Measurements from ENCODE around the gene MAML2.

The MAML2 gene

DNA sequence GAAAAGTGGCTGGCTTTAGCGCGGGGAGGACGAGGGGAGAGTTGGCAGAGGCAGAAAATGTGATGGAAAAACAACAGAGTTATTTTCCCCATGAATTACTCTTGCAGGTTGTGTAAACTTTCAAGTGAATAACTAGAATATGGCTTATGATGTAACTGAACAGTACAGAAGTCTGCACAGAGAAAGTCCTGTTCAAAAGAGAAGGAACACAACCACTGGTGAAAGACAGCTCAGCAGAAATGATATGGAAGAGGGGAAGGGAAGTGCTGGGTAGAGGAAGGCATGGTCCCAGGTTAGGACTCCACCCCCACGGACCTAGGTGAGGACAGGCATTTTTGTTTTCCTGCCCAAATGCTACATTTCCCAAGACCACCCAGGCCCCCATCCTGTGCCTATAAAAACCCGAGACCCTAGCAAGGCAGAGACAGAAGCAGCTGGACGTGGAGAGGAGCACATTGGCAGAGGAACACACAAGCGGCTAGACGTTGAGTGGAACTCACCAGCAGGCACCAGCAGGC is 77.7 kb downstream of the MAML2 start:
- DNase-seq: no peak

DNA sequence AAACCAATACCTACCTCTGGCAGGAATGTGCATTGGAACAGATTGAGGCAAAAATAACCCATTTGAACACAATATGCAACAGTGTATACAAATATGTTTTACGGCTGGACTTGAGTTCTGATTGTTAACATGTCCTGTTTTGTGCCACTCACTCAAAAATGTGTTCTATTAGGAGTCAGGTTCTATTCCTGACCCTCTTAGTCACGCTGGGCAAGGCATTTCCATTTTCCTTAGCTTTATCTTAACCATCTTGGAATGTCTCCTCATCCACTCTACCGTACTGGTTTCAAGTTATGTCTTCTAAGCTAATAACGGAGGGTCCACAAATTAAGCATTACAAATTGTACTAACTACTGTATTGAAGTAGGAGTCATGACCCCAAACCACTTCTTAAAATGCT is 78.6 kb downstream of the MAML2 start:
- DNase-seq: no peak

GRCh38 chr11:96263238-96263763 is 79.7 kb downstream of the MAML2 start:
- DNase-seq: peak; percentile 26

DNA sequence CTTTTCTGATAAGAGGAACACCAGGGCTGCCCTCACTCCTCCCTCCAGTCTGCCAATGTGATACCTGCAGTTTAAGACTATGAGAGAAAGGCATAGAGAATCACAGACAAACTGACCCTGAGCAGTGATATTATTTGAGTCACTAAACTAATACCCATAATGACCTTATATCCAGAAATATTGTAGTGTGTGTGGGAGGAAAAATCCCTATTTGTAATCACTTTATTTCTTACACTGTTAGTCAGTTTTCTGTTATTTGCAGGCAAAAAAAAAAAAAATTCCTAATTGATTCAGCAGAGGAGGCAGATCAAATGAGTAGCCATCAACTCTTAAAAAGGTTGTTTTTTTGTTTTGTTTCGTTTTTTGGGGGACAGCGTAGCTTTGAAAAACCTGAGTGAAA is 82.5 kb downstream of the MAML2 start:
- DNase-seq: no peak

DNA sequence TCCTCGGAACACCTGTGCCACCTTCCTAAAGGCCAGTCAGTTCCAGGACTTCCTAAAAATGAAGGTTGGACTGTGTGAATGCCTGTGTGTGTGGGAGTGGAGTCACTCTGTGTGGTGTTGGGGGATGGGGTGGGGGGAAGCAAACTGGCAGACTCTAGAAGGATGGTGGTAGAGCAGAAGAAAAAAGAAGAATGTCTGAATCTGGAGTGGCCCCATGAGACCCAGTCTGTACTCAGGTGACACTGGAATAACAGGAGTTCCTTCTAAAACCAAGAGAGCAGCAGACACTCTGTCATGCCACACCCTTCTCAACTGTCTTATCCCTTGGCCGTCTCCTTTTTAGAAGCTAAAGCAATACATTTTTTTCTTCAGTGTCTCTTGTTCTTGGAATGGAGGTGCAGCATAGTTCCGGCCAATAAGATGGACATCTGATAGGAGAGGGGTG is 82.9 kb downstream of the MAML2 start:
- DNase-seq: no peak

- DNase-seq: no peak
These were observed 83.7 kb downstream of the MAML2 start for GRCh38 chr11:96259134-96259830.

- DNase-seq: peak; percentile 69
These were observed 84.7 kb downstream of the MAML2 start for GRCh38 chr11:96257972-96258934.

GRCh38 chr11:96257036-96257435 is 86.0 kb downstream of the MAML2 start:
- no peak for DNase-seq

DNA sequence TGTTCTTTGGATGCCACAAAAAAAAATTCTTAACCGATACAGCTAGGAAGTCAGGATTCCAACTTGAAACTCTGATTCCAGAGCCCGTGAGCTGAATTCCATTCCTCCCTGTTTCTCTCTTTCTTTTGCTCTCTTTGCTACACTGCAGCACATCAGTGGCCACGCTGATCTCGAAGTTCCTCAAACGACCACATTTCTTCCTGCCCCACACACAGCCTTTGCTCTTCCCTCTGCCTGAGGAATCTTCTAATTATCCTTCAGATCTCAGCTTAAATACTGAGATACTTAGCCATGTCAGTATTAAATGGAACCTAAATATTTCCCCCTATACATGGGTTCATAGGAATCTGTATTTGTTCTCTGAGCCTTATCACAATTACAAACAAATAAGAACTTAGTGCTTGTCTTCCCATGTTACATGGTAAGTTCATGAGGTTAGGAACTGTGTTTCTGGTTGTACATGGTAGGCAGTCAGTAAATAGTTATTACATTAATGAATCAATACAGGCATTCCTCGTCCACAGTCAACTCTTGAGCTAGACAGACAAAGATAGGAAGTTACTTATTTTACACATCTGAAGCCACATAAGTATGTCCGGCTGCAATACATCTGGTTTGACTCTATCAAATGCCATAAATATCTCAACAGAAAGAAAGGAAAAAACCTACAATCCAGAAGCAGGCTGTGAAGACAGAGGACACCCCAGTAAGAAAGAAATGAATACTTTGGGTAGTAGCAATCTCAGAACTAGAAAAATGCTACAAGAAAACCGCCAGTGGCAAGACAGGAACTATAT is 86.6 kb downstream of the MAML2 start:
- DNase-seq: no peak

GRCh38 chr11:96254854-96255253 is 88.1 kb downstream of the MAML2 start:
- DNase-seq: no peak

DNA sequence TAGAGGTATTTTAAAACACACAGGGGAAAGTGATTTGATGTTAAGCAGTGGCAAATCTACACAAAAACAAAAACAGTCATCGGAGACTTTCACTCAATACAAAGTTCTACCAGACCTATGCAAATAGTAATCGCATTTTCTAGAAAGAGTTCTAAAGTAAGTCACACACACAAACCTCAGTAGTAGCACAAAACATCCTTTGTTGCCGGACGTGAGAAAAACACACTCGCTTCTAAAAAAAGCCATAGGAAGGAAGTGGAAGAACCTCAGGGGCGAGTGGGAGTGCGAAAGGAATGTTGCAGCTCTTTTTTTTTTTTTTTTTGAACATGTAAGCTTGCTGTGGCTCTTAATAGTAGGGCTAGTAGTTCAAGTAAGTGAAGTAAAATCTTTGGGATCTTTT is 88.9 kb downstream of the MAML2 start:
- DNase-seq: peak; percentile 61

DNA sequence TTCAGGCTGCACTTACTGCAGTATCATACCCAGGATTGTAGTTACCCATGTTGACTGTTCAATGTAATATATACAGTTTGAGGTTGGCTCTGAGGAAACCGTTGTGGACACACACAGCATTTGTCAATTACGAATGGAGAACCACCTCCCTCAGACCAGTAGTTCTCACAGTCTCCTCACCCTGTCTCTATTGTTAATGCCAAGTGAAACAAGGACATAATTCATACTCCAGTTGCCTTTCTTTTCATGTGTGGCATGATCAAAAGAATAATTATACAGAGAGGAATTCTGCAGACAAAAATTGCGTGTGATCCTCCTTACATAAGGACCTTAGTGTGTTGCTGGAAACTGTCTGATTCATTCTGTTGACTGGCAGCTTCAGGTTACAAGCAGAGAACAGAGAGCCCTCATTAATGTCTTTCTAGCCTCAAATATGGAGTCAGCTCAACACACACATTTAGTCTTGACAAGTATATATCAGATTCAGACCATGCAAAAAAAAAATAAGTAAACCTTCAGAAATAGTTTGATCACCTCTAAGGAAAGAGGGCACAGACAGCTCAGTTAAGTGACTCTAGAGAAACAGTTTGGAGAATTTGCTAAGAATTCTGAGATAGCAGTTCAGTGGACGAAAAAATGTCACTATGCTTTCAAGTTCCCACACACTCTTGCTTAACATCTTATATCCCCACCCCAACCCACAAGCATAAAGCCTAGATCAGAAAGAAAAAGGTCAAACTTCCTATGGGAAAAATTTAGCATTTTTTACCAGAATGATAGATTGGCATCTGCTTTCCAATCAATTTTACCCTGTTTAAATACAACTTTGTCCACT is 96.1 kb downstream of the MAML2 start:
- DNase-seq: no peak

- DNase-seq: peak; percentile 77
These were observed 99.9 kb downstream of the MAML2 start for GRCh38 chr11:96242971-96243647.

DNA sequence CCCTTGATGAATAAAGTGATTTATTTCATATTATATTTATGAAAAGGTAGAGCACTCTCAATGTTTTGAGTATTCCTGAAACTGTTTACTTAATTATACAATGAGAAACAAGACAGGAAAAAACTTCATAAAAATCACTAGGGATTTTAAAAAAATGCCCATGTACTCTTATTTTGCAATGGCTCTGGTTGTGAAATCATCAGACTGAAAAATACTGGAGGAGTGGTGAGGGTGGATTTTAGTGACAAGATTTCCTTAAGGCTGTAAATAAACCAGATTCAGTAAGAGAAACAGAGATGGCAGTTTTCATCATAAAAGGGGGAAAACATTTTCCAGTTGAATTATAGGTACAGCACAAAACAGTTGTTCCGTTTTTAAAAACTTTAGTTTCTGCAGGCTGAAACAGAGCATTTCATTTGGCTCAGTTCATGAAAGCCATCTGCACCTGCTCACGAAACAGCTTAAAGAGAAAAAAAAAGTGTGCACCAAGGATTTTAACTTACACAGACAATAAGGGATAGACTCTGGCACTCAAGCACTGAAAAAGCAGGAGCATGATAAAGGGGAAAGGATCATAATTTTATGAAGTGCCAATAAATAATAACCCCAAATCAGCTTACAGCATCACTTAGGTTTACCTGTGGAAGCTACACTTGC is 100.7 kb downstream of the MAML2 start:
- no peak for DNase-seq

DNA sequence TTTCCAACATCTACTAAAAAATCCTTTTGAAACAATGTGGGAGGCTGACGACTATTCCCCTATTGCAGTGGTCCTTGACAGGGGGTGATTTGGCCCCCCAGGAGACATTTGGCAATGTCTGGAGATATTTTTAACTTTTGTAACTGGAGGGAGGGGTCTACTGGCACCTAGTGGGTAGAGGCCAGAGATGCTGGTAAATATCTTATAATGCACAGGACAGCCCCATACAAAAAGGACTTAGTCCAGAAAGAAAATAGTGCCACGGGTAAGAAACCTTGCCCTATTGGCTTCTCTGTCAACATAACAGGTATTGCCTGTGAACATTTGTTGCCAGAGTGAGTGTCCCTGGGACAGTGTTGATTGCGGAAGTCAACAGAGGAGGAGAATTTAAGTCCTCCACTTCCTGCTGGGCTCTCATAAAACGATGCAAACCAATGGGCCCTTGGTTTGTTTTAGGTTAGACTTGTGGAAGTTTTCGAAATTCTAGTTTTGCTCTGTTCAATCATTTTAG is 101.6 kb downstream of the MAML2 start:
- DNase-seq: no peak

DNA sequence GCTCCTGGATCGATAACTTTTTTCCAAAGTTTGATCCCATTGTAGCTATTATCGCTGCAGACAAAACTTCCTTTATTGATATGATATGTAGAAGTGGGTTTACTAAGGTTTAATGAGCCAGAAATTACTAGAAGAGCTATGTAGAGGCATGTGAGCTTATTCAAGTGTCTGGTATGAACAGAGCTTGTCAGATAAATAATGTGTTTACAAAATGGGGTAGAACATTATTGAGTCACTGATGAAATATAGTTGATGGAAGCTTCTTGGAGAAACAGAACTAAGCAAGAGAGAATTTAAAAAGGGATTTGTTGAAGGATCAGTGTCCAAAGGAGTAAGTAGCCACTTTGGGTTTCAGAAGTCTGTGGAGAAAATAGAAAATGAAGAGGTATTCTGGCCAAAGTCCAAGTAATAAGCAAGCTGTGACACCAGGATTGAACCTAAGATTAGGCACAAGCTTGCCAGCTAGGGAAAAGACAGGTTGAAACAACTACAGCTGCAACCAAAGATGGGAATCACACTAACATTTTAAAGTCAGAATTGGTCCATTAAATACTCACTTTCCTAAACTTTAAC is 104.3 kb downstream of the MAML2 start:
- DNase-seq: no peak

DNA sequence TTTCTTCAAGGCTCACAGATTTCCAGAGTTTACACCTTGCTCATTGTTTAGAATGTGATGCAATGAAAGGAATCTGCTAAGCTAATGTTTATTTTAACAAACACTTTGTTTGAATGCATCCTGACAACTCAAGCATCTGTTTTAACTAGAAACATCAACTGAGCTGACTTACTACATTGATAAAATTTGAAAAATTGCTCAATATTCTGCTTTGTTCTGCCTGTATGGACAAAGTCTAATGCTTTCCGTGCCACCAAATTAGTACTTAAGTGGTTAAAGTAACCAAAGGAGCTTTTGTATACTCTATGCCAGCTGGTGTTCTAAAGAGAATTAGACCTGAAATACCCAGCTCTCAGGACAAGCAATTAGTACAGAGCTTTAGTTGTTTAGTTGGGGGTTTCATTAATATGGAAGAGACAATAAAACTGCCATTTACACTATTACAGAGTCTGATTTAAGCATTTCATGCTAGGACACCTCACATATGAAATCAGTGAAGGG is 105.2 kb downstream of the MAML2 start:
- no peak for DNase-seq

GRCh38 chr11:96235751-96236150 is 107.2 kb downstream of the MAML2 start:
- no peak for DNase-seq

DNA sequence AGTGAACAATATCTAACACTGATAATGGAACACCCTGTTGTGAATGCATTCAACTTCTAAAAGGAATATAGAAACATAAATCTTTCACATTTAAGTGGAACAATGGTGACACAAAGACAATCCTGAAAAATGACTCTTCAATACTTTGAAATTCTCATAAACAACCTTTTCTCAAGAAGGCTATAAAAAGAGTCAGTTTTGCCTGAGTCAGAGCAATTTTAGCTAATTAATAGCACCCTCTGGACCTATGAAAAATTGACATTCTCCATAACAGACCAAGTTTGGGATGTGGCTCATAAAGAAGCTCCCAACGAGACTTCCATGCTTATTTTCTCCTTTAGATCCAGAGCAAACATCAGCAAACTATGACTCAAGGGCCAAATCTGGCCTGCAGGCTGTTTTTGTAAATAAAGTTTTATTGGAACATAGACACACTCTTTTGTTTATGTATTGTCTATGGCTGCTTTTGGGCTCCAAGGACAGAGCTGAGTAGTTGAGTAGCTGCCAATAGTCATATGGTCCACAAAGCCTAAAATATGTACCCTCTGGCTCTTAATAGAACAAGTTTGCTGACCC is 108.0 kb downstream of the MAML2 start:
- no peak for DNase-seq
